ENCODE measurements around the gene GFOD1. TPM values are rescaled to one million over a fixed set of nuclear protein-coding genes. Genes with fewer than 3 reads are reported as not detected.
"Not testable (repeated sequence)": the region's sequence is repeated elsewhere in the genome, so short reads cannot be mapped to it uniquely, and the experiment has no call there.

GFOD1 gene
- total RNA-seq, 1 donor from 2014 or later, result 41.7 TPM

DNA sequence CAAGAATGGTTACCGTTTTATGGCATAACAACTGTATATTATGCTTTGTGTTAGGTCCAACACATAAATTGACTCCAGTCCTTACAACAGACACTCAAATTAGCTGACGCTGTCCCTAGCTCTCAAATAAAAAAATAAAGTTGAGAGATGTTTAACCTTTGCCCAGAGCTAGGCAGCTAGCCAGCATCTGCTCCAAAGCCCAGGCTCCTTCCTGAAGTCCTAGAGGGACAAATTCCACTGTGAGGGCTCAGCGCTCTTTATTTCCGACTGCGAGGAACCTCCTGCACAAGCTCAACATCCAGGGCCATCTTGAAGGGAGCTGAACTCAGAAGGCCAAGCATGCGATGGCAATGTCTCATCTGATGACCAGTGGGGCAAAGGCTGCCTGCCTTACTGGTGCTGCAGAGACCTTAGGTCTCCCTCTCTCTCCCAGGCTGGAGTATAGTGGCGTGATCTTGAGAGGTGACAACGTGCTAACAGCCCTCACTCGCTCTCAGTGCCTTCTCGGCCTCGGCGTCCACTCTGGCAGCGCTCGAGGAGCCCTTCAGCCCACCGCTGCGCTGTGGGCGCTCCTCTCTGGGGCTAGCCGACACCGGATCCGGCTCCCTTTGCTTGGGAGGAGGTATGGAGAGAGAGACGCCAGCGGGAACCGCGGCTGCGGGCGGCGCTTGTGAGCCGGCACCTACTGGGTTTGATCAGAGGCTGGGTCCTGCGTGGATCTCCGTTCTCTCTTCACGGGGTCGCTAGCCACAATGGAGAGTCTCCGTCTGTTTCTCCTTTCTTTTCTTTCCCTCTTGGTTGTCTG lies 24.7 kb upstream of the GFOD1 start:
- DNase-seq, result peak; percentile 79

DNA sequence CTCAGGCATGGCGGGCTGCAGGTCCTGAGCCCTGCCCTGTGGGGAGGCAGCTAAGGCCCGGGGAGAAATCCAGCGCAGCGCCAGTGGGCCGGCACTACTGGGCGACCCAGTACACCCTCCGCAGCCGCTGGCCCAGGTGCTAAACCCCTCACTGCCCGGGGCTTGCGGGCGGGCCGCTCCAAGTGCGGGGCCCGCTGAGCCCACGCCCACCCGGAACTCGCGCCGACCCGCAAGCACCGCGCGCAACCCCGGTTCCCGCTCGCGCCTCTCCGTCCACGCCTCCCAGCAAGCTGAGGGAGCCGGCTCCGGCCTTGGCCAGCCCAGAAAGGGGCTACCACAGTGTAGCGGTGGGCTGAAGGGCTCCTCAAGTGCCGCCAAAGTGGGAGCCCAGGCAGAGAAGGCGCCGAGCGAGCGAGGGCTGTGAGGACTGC lies 23.8 kb upstream of the GFOD1 start:
- not testable (repeated sequence) for DNase-seq

DNA sequence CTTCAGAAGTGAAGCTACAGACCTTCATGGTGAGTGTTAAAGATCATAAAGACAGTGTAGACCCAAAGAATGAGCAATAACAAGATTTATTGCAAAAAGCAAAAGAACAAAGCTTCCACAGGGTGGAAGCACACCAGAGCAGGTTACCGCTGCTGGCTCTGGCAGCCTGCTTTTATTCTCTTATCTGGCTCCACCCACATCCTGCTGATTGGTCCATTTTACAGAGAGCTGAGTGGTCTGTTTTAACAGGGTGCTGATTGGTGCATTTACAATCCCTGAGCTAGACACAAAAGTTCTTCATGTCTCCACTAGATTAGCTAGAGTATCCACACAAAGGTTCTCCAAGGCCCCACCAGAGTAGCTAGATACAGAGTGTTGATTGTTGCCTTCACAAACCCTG lies 23.0 kb upstream of the GFOD1 start:
- DNase-seq, result not testable (repeated sequence)

DNA sequence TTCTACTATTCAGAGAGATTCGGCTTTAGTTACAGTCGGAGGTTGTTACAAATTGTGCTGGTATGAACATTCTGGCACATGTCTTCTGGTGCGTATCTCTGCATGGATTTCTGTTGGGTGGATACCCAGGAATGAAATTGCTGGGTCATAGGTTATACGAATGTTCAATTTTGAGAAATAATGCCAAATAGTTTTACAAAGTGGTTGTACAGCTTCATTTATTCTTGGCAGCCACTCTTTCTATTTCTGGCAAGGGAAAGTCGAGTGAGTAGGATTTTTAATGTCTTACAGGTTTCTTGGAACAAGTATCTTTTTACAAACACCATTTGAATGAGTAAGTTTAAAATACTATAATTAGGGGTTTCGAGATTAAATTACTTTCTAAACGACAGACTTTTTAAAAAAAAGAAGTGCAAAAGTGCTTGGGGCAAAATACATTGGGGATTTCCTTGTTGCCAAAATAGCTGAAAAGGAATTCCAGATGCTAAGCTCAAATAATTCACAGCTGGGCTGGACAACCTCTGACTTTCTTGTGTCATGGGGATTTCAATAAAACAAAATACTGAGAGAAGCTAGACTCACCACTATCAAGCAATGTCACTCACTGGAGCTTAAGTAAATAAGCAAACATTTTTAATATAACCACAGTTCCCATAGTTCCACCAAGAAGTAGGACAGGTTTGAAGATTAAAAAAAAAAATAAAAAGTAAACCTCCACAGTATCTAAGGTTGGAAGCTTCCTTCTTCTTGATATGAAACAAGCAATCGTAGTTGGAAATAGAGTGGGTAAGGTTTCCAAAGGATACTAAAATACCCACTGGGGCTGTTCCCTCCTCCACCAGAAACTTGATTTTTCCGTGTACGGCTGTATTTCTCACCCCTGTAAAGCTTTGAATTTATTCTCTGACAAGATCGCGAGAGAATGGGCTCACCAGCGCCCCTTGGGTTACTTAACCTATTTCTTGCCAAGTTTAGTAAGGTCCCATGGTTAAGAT lies 21.6 kb upstream of the GFOD1 start:
- DNase-seq, result no peak

DNA sequence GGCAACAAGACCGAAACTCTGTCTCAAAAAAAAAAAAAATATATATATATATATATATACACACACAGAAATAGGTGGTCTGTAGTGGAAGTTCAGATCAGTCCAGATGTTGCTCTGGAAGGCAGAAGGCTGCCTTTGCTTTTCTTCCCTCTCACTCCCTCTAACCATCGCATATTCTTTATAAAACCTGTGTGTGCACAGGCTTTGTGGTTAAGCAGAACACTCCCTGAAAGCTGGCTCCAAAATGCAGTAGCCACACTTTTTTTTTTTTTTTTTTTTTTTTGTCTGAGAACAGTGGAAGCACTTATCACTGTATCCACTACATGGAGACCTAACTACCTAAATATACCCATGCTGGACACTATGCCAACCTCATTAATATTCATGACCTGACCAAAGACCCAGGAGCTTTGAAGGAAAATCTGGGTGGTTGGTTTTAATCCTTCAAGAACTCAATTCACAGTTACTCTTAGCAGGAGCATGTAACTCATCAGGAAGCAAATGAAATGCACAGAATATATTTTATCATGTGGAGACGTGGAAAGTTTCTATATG lies 20.0 kb upstream of the GFOD1 start:
- no peak for DNase-seq

DNA sequence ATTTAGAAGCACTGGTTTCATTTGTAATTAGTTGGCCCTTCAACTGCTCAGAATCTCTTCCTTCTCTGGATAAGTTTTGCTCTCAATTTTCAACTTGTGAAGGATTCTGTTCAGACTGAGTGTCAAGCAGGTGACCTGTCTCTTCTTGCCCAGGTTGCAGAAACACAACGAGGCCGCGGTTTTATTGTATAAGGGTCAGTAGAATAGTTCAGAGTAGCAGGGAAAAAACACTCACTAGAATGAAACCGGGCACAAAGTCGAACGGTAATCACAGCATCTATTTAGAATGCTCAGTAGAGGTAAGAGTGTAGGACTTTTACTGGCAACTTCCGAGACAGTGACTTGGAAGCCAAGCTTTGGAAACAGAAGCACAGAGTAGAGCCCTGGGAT lies 17.9 kb upstream of the GFOD1 start:
- DNase-seq, result no peak

DNA sequence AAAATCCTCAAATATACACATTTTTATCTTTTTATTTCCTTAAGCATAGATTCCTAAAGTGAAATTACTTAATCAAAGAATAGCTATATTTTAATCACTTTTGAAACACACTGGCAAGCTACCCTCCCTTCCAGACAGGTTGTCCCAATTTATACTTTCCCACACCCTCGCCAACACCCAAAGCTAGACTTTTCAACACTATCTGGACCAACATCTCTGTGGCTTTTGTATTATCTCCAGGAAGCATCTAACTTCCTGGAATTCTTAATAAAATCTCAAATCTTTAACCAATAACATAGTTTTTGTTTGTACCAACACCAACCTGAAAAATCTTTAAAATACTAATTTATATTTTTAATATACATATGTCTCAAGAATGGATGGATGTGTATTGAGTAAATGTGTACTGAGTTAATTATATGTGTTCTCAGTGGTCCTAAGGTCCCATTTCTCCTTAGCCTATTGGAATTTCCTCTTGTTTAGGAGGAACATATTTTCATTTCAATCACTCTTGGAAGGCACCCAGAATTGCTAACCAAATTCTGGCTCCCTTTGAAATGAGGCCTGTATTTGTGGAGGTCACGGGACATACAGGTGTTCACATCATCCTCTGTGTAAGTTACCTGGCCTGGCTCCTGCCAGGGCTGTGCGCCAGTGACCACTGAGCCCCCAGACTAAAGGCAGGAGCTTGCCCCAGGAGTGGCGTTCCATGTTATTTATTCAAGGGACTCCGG lies 17.4 kb upstream of the GFOD1 start:
- peak; percentile 73 for DNase-seq

DNA sequence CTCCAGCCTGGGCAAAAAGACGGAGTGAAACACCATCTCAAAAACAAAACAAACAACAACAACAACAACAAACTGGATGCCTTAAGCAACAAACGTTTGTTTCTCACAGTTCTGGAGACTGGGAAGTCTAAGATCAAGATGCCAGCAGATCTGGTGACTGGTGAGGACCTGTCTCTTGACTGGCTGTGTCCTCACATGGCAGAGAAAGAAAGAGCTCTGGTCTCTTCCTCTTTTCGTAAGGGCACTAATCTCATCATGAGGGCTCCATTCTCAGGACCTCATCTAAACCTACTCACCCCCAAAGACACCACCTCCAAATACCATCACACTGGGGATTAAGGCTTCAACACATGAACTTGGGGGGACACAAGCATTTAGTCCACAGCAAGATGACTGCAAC lies 13.5 kb upstream of the GFOD1 start:
- DNase-seq, result no peak

DNA sequence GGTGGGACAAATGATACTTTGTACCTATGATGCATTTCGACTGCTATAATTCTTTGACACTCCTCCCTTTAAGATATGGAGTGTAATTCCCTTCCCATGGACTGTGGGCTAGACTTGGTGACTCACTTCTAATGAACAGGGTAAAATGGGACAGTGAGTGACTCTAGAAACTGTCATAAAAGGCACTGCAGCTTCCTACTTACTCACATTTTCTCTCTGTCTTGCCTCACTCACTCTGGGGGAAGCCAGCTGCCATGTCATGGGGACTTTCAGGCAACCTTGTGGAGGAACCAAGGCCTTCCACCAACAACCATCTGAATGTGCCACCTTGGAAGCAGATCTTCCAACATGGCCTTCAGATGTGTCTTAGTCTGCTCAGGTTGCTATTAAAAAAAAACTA lies 12.9 kb upstream of the GFOD1 start:
- no peak for DNase-seq

DNA sequence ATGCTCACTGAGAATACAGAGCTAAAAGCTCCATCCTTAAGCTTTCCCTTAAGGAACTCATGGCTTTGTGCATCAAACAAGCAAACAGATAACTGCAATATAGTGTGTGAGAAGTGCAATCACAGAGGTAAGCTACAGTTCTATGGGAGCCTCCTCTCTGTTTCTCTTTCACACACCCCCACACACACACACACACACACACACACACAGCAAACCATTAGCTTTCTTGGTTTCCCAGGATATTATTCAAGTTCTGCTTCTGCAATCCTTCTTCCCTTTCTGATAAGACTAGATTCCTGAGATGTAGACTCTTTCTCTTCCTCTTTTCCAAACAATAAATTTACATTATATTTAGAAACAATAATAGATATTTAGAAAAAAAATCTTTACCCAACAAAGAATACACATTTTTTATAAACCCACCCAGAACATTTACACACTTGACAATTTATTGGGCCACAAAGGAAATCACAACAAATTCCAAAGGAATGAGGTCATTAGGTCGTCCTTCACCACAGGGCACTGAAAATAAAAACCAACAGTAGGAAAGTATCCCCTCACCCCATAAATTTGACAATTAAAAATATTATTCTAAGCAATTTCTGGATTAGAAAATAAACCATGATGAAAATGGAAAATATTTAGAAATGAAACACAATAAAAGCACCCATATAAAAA lies 9.3 kb upstream of the GFOD1 start:
- DNase-seq, result peak; percentile 58

DNA sequence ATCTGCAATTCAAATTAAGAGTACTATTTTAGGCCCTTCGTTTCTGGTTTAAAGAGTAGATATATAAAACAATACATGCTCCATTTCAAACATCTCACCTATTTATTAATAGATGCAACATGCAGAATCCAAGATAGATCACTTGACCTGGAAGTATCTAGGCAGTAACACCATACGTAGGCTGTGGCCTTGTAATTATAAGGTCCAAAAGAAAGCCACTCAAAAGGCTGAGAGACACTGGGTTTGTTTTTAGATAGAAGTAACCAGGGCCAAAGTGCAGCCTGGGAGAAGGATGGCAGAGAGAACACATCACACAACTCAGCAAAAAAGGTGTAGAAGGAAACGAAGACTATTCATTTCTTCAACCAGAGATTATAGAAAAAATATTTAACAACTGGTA lies 8.4 kb upstream of the GFOD1 start:
- DNase-seq, result no peak

DNA sequence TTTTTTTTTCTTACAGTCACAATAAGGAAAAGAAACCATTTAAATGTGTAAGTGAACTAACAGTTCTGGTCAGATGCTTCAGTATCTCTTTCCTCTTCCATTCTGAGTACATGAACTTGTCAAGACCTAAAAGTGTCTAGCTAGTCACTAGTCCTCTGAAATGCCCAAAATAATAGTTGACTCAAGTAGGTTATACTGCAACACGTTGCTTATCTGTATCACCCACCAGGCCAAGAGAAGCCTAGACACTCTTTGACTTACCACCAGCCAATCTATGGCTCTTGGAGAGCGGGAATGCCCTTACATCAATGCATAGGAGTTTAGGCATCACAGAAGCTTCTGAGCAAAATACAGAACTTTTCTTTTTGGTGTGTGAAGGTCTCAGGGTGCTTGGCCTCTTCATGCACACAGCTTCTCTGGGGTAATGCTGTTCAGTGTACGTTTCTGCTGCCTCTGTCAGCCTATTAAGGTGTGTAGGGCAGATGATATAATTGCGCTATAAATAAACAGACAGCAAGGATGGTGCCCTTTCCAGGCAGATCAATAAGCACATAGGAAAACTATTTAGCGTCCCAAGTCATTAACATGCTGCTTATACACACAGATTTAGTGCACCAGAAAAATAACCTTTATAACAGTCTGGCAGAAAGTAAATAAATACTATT lies 7.8 kb upstream of the GFOD1 start:
- no peak for DNase-seq

DNA sequence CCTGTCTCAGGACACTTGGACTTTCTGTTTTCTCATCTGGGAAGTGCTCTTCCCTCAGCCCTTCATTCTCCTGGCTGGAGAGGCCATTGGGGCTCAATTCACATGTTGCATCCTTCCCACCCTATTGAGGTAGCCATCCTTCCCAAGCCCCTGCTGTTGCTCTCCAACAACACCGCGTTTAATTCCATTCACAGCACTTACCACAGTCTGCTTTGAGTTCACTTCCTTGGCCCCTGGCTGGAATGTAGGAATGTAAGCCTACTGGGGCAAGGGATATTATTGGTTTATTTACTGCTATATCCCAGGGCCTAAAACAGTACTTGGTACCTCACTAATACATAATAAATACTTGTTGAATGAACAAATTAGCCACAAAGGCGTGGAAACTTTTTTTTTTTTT lies 6.7 kb upstream of the GFOD1 start:
- DNase-seq, result no peak

DNA sequence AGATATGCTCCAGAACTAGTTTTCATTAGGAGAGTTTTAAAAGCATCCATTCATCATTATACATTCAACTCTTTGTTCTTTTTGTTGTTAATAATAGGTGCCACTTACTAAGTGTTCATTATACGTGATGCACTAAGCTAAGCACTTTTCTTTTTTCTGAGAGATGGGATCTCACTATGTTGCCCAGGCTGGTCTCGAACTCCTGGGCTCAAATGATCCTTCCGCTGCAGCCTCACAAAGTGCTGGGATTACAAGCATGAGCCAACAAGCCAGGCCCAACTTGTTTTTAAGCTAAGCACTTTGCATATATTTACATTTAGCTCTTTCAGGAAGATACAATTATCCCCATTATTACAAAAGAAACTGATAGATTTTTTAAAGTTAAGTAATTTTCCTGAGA lies 5.7 kb upstream of the GFOD1 start:
- no peak for DNase-seq

DNA sequence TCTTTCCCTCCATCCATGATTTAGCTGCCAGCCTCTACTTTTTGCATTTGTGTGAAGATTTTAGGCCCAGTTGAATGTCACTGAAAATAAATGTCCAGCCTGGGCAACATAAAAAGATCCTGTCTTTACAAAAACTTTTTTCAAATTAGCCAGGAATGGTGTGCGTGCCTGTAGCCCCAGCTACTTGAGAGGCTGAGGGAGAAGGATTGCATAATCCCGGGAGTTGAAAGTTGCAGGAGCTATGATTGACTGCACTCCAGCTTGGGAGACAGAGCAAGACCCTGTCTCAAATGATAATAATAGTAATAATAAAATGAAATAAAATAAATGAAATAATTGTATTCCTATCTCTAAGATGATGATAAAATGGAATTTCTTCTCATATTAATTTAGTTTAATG lies 5.0 kb upstream of the GFOD1 start:
- DNase-seq, result no peak

DNA sequence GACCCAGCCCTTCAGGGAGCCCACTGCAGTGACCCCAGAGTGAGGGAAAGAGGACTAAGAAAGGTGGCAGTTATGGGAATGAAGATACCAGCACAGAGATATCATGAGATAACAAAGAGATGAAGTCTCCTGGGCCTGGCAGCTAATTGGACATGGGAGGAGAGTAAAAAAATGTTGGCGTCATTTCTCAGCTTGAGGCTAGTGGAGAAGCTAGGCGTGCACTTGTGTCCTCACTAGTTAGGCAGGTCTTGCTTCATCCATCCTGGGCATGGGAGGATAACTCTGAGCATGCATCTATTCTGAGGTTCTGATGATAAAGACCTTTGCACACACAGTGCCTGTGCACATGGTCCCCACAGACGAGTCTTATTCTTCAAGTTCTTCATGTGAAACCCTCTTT lies 4.1 kb upstream of the GFOD1 start:
- no peak for DNase-seq

DNA sequence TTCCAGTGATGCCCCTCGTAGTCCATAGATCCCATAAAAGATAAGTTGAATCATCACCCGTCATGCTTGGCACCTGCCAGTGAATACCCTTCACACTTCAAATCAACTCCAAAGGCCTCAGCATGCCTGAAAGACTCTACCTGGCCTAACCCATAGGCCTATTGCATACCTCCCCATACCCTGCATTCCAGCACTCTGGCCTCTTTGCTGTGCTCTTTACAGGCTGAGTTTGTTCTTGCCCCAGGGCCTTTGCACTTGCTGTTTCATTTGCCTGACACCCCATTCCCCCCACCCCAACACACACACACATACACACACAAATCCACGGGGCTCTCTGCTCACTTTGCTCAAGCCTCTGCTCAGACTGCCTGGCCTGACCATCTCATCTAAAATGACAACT lies 3.0 kb upstream of the GFOD1 start:
- no peak for DNase-seq

DNA sequence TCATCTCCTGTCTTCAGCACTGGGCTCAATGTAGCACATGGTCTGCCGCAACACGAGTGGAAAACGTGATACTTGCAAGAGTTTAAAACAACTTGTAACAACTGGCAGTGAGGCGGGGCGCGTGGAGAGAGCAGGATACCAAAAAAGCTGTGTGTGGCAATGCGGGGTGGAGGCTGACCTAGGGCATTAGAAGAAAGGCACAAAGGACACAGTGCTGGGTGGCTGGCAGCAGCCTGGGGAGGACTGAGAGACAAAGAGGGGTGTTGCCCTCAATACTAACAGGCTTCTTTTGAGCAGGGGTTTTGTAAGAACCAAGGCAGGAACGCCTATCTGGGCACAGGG lies 1.5 kb upstream of the GFOD1 start:
- no peak for DNase-seq

DNA sequence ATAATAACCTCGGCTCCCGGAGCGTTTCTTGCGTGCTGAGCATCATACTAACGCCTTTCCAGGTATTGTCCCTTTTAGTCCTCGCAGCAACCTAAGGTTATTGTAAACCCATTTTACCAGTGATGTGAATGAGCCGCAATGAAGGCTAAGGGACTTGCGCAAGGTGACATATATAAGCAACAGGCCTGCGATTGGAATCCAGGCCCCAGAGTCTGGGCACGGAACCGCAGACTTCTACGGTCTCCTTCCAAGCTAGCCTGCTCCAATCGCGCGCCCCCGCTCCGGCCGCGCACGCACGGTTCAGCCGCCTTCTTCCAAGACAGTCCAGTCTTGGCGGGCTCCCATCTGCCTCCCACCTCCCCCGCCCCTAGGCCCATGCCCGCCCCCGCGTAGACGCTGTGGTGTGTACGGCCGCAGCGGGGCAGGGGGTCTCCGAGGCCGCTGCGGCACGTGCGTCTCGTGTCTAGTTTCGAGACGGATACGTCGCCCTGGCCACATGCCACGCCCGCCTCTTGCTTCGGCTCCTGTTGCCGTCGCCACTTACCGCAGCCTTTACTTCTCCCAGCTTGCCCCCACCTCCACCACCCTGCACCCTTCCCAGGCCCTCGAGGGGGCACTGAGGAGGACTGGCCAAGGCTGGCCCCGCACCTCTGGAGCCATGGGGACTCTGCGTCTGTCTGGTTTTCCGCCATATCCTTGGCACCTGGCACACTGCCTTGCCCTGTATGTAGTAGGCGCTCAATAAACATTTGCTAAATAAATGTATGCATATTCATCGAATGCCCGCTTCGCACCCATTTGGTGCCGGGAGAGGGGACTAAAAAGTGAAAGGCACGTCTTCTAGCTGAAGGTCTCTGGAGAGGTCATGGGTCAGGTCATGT lies 855 bp upstream of the GFOD1 start:
- peak; percentile 71 for DNase-seq

DNA sequence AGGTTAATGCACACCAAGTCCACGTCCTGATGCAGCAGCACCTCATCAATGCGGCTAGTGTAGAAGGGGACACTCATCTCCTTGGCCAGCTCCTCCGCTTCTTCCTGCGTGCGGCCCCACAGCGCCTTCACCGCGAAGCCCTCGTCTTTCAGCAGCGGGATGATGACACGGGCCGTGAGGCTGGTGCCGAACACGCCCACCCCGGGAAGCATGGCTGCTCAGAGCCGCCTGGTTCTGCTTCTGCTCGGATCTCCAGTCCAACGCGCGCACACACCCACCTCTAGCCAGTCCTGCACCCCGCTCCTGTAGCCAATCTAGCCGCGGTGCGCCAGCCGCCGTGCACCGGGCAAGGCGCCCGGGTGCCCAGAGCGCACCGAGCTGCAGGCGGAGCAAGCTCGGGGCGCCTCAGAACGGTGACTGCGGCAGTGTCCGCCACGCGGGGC lies 700 bp downstream of the GFOD1 start:
- DNase-seq, result peak; percentile 75

Measured in dermis blood vessel endothelial cell (primary cell).